ENCODE measurements around the gene PPHLN1. TPM values are rescaled to one million over a fixed set of nuclear protein-coding genes. Genes with fewer than 3 reads are reported as not detected.
"Not testable (repeated sequence)": the region's sequence is repeated elsewhere in the genome, so short reads cannot be mapped to it uniquely, and the experiment has no call there.

PPHLN1 gene
- total and polyA plus RNA-seq, 5 donors: 39.2 to 48.8 (median 42.4) TPM

DNA sequence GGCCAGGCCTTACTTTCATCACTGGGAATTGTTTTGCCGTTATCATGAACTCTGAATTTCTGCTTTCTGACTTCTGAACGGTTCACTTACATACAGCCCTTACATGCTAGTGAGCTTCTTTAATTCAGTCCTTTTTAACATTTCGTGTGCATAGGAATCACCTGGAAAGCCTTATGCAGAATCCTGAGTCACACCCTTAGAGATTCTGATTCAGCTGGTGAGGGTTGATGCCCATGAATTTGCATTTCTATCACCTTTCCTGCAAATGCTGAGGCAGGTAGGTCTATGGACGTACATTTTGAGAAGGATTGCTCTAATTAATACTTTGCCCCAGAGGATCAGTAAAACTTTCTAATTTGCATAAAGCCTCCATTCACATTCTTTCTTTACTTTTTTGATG, 44.0 kb downstream of the PPHLN1 start:
- no peaks in the 10 kb centered on the region for H3K27me3 ChIP-seq (ENCODE audit: control insufficient read depth, insufficient read depth)
- WGBS: 76% methylated on average over 4 of the region's 4 CpGs
- no peak overlapping the region for H3K4me3 ChIP-seq (ENCODE audit: low read length)
- H3K4me1 ChIP-seq (ENCODE audit: control insufficient read depth, insufficient read depth, low read length): no peaks in the 10 kb centered on the region
- ATAC-seq (no peak), DNase-seq (no peak)
- H3K27ac ChIP-seq (ENCODE audit: low read length): no peak overlapping the region
- no peaks in the 10 kb centered on the region for H3K9me3 ChIP-seq (ENCODE audit: control insufficient read depth, low read length)
- intact Hi-C loops (cut with DNase I): no loop called here

DNA sequence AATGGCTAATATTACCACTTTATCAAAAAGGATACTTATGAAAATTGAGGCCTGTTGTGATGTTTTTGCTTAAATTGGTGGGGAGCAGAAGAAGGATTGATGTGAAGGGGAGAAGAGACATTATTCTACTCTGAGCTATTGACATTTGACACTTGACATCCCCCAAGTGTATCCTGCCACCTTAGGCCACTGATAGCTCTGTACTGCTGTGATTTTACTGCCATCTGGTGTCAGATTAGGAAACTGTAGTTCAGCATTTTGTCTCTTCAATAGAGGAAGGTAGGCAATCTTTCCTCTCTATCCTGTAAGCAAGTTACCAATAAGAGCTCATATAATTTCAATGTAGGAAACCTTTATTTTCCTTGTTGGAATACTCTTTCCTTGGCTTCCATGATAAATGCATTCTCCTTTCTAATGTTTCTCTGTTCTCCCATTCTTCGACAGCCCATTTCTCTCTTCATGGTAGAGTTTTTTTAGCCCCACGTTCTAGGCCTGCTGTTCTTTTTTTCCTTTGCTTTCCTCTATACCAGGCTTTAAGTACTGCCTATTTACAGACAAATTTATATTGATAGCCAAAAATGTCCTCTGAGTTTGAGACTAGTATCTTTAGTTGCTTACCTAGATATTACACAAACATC, 46.3 kb downstream of the PPHLN1 start:
- ATAC-seq: peak; percentile 78 to 80
- no peak for DNase-seq
- no peak overlapping the region for H3K4me3 ChIP-seq (ENCODE audit: low read length)
- no peak overlapping the region for H3K27ac ChIP-seq (ENCODE audit: low read length)
- H3K9me3 ChIP-seq (ENCODE audit: control insufficient read depth, low read length): no peaks in the 10 kb centered on the region
- no peaks in the 10 kb centered on the region for H3K27me3 ChIP-seq (ENCODE audit: control insufficient read depth, insufficient read depth)
- intact Hi-C loops (cut with DNase I): no loop called here
- WGBS: 89% methylated on average over 2 of the region's 2 CpGs
- H3K4me1 ChIP-seq (ENCODE audit: control insufficient read depth, insufficient read depth, low read length): no peaks in the 10 kb centered on the region

DNA sequence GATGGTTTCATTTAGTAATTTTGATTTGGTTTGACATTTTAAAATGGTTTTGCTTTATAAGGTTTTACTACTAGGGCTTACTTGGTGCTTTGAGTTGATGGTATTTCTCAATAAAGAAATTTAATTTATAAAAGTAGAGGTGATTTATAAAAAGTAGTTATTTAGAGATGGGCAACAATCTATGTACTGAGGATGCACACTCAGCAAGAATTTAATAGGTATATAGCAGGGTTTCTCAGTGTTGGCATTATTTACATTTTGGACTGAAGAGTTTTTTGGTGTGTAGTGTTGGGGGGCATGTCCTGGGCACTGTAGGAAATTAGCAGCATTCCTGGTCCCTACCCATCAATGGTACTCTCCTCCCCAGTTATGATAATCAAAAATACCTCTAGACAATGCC, 47.7 kb downstream of the PPHLN1 start:
- DNase-seq (no peak), ATAC-seq (no peak)
- H3K4me1 ChIP-seq (ENCODE audit: control insufficient read depth, insufficient read depth, low read length): no peaks in the 10 kb centered on the region
- H3K27ac ChIP-seq (ENCODE audit: low read length): no peak overlapping the region
- H3K9me3 ChIP-seq (ENCODE audit: control insufficient read depth, low read length): no peaks in the 10 kb centered on the region
- intact Hi-C loops (cut with DNase I): no loop called here
- H3K27me3 ChIP-seq (ENCODE audit: control insufficient read depth, insufficient read depth): no peaks in the 10 kb centered on the region
- H3K4me3 ChIP-seq (ENCODE audit: low read length): no peak overlapping the region

DNA sequence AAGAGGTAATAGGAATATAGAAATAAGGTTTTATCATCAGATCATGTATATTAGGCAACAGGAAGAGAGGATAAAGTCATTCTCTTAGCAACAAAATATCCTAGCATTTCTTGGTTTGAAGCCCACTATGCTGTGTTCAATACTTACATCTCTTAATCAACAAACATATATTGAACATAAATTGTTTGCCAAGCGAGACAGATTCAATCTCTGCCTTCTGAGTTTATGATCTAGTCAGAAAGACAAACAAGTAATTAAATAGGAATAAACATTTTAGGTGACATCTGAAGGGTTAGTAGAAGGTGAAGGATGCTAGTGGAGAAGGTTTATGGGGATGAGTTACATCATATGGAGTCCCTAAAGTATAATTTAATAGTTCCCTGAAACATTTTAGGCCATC, 54.8 kb downstream of the PPHLN1 start:
- ATAC-seq: no peak
- Histone ChIP-seq H3K4me1 (ENCODE audit: control insufficient read depth, insufficient read depth, low read length) (no peaks in the 10 kb centered on the region), H3K4me3 (ENCODE audit: low read length) (no peak overlapping the region), H3K9me3 (ENCODE audit: control insufficient read depth, low read length) (no peaks in the 10 kb centered on the region), H3K27ac (ENCODE audit: low read length) (no peak overlapping the region), H3K27me3 (ENCODE audit: control insufficient read depth, insufficient read depth) (no peaks in the 10 kb centered on the region)
- WGBS: 55% methylated on average over 1 of the region's 1 CpG
- intact Hi-C loops (cut with DNase I): no loop called here
- DNase-seq: no peak

DNA sequence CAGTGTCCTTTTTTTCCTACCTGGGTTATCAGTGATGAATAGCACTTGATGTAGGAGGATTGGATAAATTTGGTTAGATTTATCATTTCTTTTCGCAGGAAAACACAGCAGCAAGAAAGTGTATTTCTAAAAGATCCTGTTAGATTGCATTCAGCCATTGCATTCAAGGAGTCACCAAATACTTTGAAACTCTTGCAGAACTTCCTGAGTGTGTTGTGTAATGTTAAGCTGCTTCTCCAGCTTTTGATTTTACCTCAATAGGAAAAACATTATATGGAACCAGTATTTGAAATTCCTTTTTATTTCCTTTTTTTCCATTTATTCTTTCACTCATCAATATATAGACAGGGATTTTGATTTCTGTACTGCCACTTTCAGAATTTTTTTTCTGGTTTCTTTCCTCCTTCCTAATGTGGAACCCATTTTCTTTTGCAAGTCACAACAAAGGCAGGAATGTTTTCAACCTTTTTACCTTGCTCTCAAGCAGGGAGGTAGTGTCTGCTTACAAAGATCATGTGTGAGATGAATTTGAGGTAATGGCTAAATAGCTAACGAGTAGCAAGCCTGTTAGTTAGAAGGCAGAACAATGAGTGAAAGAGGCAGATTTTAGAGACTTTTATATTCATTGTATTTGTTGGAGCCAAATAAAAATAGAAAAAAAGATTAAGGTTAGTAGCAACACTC, 56.2 kb downstream of the PPHLN1 start:
- WGBS: 86% methylated on average over 2 of the region's 2 CpGs
- intact Hi-C loops (cut with DNase I): no loop called here

DNA sequence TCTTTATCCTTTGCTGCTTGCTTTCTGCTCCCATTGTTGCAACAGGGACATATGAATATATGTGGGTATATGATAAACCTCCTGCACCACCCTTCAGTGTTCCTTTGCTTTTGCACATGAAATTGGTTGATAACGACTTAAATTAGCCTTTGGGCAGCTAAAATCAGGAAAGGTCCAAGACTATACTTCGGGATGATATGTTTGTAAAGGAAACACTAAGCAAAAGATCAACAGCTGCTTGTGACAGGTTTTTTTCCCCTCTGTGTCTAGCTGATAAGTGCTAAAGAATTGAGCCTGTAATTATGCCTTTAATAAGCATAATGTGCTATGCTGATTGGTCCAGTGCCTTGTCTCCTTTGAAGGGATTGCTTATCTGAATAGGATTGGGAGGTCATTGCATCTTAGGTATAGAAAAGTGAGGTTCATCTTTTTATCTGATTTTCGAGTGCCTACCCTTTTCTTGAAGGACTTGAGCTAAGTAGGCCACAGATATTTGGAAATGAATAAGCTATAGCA, 59.4 kb downstream of the PPHLN1 start:
- 72% methylated on average over 3 of the region's 3 CpGs for WGBS
- H3K9me3 ChIP-seq (ENCODE audit: control insufficient read depth, low read length): no peaks in the 10 kb centered on the region
- no peak overlapping the region for H3K27ac ChIP-seq (ENCODE audit: low read length)
- no peak overlapping the region for H3K4me3 ChIP-seq (ENCODE audit: low read length)
- peaks cover 3% of the 10 kb centered on the region for H3K4me1 ChIP-seq (ENCODE audit: control insufficient read depth, insufficient read depth, low read length)
- no peak for DNase-seq
- no peaks in the 10 kb centered on the region for H3K27me3 ChIP-seq (ENCODE audit: control insufficient read depth, insufficient read depth)
- intact Hi-C loops (cut with DNase I): no loop called here
- no peak for ATAC-seq

More for the DNA sequence above, 56.2 kb downstream of the PPHLN1 start:
- no peak for DNase-seq
- ATAC-seq: no peak
- peaks cover 3% of the 10 kb centered on the region for H3K4me1 ChIP-seq (ENCODE audit: control insufficient read depth, insufficient read depth, low read length)
- H3K27me3 ChIP-seq (ENCODE audit: control insufficient read depth, insufficient read depth): no peaks in the 10 kb centered on the region
- no peaks in the 10 kb centered on the region for H3K9me3 ChIP-seq (ENCODE audit: control insufficient read depth, low read length)
- H3K4me3 ChIP-seq (ENCODE audit: low read length): no peak overlapping the region
- H3K27ac ChIP-seq (ENCODE audit: low read length): no peak overlapping the region

DNA sequence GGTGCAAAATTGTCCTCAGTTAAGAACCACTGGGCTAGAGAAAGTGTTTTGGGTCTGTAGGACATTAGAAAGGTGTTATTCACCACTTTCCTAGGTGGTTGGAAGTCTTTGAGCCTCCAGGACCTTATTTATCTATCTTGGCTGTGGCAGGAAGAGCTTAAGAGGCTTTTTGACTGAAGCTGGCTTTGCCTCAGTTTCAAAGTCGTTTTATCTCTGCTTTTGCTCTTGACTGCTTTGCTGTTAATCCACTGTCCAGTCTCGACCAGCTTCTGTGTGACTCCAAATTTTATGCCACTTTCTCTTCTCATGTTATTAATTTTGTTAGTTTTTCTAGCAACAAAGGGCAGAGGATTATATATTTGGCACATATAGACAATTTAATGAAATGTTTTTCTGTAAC, 60.3 kb downstream of the PPHLN1 start:
- ATAC-seq: peak in 1 of 2 donors; percentile 43
- Histone ChIP-seq H3K27ac (ENCODE audit: low read length) (no peak overlapping the region), H3K27me3 (ENCODE audit: control insufficient read depth, insufficient read depth) (no peaks in the 10 kb centered on the region), H3K4me3 (ENCODE audit: low read length) (no peak overlapping the region), H3K9me3 (ENCODE audit: control insufficient read depth, low read length) (no peaks in the 10 kb centered on the region), H3K4me1 (ENCODE audit: control insufficient read depth, insufficient read depth, low read length) (peaks cover 3% of the 10 kb centered on the region)
- WGBS: 27% methylated on average over 2 of the region's 2 CpGs
- intact Hi-C loops (cut with DNase I): no loop called here
- DNase-seq: no peak

DNA sequence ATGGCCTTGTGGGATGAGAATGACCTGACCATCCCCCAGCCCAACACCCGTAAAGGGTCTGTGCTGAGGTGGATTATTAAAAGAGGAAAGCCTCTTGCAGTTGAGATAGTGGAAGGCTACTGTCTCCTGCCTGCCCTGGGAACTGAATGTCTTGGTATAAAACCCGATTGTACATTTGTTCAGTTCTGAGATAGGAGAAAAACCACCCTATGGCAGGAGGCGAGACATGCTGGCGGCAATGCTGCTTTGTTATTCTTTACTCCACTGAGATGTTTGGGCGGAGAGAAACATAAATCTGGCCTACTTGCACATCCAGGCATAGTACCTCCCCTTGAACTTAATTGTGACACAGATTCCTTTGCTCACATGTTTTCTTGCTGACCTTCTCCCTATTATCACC, 62.1 kb downstream of the PPHLN1 start:
- H3K4me3 ChIP-seq (ENCODE audit: low read length); intact Hi-C loops (cut with DNase I); H3K4me1 ChIP-seq (ENCODE audit: control insufficient read depth, insufficient read depth, low read length); H3K9me3 ChIP-seq (ENCODE audit: control insufficient read depth, low read length); DNase-seq; H3K27me3 ChIP-seq (ENCODE audit: control insufficient read depth, insufficient read depth); ATAC-seq: not testable (repeated sequence)
- WGBS: 73% methylated on average over 5 of the region's 5 CpGs
- H3K27ac ChIP-seq (ENCODE audit: low read length): peak overlapping the region; percentile 35

DNA sequence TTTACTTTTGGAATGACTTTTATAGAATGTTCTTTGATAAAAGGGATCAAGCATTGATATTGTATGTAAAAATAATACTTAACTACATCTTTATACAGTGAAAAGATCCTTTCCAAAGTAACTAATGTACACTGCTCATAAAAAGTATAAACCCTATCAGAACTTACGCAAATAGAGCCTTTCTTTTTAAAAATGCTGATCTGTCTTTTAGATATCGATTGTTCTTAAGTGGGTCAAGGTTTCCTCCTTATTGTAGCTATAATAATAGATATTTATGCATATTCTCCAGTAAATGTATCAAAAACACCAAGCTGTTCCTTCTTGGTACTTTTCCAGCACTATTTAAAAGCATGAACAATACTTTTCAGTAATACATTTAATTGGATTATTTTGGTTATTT, 68.5 kb downstream of the PPHLN1 start:
- no peak overlapping the region for H3K27ac ChIP-seq (ENCODE audit: low read length)
- intact Hi-C loops (cut with DNase I): no loop called here
- H3K9me3 ChIP-seq (ENCODE audit: control insufficient read depth, low read length): no peaks in the 10 kb centered on the region
- H3K4me1 ChIP-seq (ENCODE audit: control insufficient read depth, insufficient read depth, low read length): no peaks in the 10 kb centered on the region
- WGBS: 81% methylated on average over 2 of the region's 2 CpGs
- DNase-seq: no peak
- no peak for ATAC-seq
- H3K4me3 ChIP-seq (ENCODE audit: low read length): no peak overlapping the region
- H3K27me3 ChIP-seq (ENCODE audit: control insufficient read depth, insufficient read depth): no peaks in the 10 kb centered on the region

DNA sequence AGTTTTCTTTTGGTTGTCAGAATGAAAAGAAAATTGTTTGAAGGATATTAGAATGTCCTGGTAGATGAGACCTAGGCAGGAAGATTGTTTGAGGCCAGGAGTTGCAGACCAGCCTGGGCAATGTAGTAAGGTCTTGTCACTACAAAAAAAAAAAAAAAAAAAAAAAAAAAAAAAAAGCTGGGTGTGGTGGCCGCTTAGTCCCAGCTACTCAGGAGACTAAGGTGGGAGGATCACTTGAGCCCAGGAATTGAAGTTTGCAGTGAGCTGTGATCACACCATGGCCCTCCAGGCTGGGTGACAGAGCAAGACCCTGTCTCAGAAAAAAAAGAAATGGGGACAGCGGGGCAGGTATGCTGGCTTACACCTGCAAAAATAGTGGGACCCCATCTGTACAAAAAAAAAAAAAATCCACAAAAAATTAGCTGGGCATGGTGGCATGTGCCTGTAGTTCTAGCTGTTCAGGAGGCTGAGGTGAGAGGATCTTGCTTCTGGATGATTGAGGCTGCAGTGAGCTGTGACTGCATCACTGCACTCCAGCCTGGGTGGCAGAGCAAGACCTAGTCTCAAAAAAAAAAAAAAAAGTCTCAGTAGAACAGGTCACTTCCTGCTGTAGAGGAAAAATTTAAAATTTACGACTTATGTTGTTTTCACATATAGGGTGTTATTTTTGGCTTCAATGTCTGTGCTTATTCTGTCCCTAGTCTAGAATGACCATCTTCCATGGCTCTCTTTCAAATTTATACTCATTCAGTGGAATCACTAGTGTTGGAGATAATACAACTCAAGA, 70.7 kb downstream of the PPHLN1 start:
- DNase-seq (no peak), ATAC-seq (no peak)
- Histone ChIP-seq H3K27me3 (ENCODE audit: control insufficient read depth, insufficient read depth) (no peaks in the 10 kb centered on the region), H3K9me3 (ENCODE audit: control insufficient read depth, low read length) (no peaks in the 10 kb centered on the region), H3K4me3 (ENCODE audit: low read length) (no peak overlapping the region), H3K27ac (ENCODE audit: low read length) (no peak overlapping the region), H3K4me1 (ENCODE audit: control insufficient read depth, insufficient read depth, low read length) (no peaks in the 10 kb centered on the region)
- intact Hi-C loops (cut with DNase I): no loop called here
- WGBS: 88% methylated on average over 3 of the region's 3 CpGs

DNA sequence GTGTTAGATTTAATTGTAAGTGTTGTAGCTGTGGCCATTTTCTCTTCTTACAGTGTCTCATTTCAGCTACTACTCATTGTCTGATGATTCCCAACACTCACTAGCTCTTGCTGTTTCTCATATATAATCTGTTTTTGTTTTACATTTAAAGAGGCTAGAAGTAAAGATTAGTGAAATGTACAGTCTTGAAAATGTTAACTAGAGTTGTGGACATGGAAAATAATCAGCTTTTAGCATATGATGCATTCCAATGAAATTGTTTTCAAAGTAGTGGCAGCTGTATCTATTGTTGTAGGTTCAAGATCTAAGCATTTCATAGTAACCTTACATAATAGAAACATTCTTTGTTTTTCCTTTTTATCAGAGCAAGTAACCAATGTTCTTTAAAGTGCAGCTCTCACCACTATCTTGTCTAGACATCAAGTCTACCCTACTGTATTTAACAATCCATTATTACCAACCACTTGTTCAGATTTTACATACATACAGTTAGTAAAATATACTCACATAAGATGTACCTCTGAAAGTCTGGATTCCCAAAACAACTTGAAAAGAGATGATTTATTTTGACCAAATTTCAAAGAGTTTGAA, 76.9 kb downstream of the PPHLN1 start:
- Histone ChIP-seq H3K4me1 (ENCODE audit: control insufficient read depth, insufficient read depth, low read length) (no peaks in the 10 kb centered on the region), H3K27ac (ENCODE audit: low read length) (no peak overlapping the region), H3K27me3 (ENCODE audit: control insufficient read depth, insufficient read depth) (no peaks in the 10 kb centered on the region), H3K9me3 (ENCODE audit: control insufficient read depth, low read length) (no peaks in the 10 kb centered on the region), H3K4me3 (ENCODE audit: low read length) (no peak overlapping the region)
- intact Hi-C loops (cut with DNase I): no loop called here
- no peak for DNase-seq
- no peak for ATAC-seq

Data from right cardiac atrium (tissue), 5 donors.